Measurements from ENCODE around the gene CFAP410.
"Not testable (repeated sequence)": the region's sequence is repeated elsewhere in the genome, so short reads cannot be mapped to it uniquely, and the experiment has no call there.

Gene CFAP410

DNA sequence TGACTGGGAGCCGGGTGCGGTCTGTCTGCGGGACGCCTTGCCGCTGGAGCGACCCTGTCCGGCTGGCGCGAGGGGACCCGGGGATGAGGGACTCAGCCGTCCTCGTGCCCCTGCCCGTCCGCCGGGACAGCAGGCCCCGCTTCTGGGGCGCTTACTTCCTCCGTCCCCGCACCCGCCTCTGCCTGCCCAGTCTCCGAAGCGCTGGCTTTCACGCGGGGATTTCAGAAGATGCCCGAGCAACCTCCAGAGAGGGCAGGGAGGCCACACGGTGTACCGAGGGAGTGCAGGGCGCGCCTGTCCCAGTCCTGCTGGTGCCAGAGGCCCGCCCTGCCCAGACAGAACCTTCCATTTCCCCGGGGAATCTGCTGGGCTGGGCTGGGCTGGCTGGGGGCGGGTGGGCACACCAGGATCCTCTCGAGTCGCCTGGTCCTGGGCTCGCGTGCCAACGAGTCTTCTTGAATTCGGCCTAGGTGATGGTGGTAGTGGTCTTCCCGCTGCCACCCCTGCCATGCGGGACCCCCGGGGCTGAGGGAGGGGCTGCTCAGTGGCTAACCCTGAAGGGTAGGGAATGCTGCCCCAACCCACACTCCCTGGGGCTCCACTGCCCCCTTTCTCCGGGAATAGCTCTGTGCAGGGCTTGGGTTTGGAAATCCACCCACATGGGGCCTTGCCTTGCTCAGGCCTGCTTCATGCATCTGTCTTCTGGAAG lies 11.7 kb upstream of the CFAP410 start:
- no peak for DNase-seq (ENCODE audit: low read depth)

DNA sequence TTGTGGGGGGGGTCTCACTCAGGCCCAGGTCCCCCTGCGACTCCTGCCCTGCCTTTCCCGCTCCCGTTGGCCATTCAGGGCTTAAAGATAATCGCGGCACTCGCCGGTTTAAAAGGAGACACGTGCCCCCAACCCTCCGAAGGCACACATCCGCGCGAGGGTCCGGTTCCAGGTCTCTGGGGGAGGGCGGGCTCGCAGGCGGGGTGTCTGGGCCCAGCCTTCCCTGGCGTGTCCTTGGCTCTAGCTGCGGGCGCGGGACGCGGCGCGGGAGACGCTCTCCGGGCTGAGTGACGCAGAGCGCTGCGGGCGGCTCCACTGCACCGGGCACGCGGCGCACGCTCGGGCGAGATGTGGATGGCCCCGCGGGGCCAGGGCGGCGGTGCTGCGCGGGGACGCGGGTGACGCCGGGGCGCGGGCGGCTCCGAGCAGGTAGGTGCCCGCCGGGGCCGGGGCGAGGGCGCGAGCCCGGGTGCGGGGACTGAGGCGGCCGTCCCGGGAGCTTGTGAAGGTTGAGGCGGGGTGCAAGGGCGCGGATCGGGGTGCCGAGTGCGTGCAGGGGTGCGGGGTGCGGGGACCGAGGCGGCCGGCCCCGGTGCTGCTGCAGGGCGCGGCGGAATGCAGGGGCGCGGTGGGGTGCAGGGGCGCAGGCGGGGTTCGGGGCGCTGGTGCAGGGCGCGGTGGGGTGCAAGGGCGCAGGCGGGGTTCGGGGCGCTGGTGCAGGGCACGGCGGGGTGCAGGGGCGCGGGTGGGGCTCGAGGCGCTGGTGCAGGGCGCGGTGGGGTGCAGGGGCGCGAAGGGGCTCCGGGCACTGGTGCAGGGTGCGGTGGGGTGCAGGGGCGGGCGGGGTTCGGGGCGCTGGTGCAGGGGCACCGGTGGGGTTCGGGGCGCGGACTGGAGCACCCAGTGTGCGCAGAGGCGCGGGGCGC lies 10.9 kb upstream of the CFAP410 start:
- DNase-seq (ENCODE audit: low read depth) = no peak

DNA sequence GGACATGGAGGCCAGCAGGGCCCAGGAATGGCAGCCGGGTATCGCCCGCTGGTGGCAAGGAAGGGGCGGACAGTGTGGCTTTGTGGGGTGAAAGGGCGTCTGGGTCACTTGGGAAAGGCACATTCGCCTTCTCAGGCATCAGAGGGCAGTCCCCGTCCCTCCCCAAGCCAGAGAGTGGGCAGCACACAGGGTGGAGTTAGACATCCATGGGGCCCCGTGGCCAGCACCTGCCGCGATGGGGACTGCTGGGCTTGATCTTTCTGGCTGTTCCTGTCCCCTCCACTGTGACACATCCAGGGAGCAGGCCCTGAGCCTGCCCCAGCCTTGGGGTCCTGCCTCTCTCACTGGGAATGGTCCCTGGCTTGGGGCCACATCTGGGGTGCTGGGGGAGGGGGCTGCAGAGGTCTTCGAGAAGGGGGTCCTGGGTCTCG lies 10.2 kb upstream of the CFAP410 start:
- DNase-seq (ENCODE audit: low read depth) = no peak

DNA sequence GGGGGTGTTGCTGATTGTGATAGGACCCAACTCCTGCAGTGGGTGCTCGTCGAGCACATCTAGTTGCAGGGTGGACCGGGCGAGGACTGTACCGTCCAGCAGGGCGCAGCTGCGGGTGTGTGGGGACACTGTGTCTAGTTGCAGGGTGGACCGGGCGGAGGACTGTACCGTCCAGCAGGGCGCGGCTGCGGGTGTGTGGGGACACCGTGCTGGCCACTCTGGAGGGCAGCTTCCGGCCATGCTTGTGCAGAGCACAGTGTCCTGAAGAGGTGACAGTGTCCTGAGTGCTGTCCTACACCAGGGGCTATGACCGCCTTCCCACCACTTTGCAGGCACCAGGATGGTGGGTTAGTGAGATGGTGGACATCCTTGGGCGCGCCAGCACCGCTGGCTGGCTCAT lies 9.7 kb upstream of the CFAP410 start:
- no peak for DNase-seq (ENCODE audit: low read depth)

DNA sequence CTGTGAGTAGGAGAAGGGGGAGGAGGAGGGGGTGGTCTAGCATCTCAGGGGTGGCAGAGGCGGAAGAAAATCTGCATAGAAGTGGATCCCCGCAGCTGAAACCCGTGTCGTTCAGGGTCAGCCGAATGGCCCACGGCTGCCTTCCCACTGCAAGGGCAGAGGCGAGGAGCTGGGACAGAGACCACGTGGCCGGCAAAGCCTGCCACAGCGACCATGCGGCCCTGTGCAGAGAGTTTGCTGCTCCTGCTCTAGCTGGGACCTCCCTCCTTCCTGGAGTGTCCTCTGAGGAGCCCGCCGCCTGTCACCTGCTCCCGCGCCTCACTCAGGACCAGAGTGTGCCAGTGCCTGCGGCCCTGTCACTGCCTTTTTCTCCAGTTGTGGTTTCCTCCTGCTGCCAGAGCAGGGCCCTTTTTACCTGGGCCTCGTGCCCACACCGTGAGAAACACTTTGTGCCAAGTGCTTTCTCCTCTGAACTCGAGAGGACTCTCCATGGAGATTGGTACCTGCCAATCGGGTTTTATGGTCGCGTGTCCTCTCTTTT lies 8.8 kb upstream of the CFAP410 start:
- DNase-seq (ENCODE audit: low read depth) = no peak

DNA sequence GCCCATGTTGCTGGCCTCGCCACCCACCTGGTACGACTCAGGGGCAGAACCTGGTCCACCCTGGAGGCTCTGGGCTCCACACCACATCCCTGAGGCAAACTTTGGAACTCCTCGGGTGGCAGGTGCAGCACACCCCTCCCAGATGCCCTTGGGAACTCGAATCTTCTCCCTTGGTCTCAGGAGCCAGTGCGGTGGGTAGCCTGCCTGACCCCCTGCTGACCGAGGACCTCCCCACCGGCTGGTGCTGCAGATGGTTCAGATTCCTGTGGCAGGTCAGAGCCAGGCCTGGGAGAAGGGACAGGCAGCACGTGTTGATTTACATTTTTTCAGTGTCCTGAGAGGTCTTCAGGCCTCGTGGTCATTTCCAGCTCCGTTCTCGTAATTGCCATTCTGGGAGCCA lies 6.3 kb upstream of the CFAP410 start:
- DNase-seq (ENCODE audit: low read depth) = no peak

DNA sequence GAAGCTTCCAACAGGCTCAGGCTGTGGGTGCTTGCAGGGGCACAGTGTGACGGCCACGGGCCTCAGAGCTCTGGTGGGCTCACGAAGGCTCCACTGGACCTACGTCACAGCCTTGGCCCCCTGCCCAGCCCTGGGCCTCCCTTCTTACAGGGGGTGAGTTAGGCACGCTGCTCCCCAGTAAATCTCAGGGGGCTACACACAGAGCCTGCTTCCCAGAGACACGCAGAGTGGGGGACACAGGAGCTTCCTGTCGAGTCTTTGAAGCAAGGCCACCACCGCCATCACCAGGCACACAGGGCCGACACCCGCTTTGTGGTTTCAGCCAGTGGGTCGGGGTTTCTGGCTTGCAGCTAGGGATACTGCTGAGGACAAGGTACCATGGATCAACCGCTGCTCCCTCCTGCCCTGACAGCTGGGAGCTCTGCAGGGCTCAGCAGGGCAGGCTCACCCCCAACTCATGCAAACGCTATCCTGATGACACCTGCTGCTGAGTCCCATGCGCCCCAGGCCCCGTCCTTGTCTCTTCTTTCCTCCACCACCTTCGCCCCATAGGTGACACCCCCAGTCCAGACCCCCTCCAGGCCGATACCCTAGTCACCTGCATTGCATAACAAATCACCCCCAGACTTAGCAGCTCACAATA lies 5.5 kb upstream of the CFAP410 start:
- no peak for DNase-seq (ENCODE audit: low read depth)

DNA sequence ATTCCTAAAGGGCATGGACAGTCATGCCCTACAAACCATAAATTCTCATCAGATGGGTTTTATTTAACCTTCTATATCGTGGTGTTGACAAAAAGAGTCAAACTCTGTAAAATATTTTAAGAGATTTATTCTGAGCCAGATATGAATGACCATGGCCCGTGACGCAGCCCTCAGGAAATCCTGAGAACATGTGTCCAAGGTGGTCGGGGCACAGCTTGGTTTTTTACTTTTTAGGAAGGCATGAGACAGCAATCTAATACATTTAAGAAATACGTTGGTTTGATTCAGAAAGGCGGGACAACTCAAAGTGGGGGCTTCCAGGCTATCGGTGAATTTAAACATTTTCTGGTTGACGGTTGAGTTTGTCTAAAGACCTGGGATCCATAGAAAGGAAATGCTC lies 3.8 kb upstream of the CFAP410 start:
- not testable (repeated sequence) for DNase-seq (ENCODE audit: low read depth)

DNA sequence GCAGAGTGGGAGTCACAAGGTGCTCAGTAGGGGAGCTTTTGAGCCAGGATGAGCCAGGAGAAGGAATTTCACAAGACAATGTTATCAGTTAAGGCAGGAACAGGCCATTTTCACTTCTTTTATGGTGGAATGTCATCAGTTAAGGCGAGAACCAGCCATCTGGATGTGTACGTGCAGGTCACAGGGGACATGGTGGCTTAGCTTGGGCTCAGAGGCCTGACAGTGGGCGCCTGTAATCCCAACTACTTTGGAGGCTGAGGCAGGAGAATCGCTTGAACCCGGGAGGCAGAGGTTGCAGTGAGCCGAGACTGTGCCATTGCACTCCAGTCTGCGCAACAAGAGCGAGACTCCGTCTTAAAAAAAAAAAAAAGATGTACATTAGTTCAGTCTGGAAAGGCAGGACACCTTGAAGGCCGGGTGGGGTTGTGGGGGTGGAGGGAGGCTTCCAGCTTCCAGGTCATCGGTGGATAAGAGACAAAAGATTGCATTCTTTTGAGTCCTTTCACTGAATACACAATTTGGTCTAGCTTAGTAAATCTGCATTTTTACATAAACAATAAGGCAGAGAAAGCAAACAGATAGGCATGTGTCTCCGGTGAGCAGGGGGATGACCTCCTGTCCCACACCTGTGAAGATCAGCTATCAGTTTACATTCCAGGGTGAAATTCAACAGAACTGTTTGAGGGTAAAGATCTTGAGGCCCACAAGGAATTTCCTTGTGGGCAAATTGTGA lies 2.7 kb upstream of the CFAP410 start:
- not testable (repeated sequence) for DNase-seq (ENCODE audit: low read depth)

DNA sequence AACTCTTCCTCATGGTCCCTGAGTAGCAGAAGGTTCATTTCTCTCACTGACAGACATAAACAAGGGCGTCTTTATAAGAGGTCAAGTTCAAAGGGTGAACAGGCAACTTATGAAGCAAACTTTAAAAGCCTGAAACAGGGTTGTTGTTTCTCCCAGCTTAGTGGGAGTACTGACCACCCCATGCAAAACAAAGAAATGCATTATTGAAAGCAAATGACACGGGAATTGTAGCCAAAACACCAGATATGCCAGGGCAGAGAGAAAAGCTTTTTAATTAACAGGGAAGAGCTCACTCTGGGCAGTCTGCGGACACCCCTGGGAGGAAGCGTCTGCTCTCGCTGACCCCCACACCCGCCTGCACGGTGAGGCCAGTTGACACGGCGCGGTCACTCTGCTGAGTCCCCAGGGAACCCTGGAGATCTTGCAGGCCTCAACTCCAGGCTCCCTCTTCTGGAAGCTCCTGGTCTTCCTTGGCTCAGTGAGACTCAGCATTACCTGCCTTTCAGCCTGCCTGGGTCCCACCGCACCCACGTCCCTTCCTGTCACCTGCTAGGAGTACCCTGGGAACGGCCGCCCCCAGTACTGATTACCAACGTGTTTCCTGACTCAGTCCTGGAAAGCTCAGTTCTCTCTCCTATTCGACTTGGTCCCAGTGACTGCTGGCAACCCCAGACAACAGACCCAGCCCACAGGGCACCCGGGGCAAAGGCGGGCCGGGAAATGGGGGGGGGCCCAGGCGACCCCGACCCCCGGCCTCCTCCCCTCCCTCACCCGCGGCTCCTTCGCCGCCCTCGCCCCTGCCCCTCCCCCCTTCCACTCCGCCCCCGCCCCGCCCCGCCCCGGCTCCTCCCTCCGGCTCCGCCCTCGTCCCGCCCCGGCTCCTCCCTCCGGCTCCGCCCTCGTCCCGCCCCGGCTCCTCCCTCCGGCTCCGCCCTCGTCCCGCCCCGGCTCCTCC lies 972 bp downstream of the CFAP410 start:
- DNase-seq (ENCODE audit: low read depth) = peak; percentile 22

DNA sequence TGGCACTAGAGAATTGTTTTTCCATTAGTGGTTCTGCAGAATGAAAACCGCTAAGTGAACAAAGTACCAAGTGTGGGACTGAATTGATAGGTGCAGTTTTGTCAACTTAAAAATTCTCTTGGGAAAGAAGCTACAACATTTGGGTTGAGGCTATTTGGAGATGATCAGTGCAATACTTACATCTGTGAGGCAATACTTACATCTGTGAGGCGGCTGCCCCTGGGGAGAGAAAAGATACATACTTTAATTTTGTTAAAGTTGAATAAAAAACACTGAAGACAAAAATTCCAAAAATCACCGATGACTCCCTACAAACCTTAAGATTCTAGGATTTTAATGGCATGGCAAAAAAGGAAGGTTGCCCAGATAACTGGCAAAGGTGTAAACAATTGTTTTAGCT lies 1.7 kb downstream of the CFAP410 start:
- DNase-seq (ENCODE audit: low read depth) = no peak

DNA sequence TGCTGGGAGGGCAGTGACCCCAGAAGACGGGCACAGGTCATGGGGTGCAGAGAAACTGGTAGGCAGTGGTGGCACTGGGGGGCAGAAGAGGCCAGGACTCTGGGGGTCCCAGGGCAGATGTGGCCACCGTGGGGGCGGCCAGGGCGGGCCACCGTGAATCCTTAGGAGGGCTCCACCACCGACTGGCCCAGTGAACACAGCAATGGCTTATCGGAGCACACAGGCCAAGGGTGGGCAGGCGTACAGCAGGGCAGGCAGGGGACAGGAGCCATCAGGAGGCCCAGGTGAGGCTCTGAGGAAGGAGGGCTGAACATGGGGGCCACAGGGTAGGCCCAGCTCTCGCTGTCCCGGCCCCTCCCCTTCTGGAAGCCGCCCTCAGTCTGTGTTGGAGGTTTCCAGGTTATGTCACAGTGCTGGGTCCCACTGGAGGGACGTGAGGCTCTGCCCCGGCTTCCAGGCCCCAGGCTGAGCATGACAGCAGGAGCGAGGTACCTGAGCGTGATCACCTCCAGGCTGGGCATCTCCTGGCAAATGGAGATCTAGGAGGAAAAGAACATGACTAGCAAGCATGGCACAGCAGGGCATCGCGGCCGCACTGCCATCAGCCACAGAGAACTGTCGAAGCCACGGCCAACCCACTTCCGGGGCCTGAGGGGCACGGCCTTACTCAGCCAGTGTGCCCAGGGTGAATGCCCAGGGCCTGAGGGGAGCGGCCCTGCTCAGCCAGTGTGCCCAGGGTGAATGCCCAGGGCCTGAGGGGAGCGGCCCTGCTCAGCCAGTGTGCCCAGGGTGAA lies 3.7 kb downstream of the CFAP410 start:
- DNase-seq (ENCODE audit: low read depth) = no peak

DNA sequence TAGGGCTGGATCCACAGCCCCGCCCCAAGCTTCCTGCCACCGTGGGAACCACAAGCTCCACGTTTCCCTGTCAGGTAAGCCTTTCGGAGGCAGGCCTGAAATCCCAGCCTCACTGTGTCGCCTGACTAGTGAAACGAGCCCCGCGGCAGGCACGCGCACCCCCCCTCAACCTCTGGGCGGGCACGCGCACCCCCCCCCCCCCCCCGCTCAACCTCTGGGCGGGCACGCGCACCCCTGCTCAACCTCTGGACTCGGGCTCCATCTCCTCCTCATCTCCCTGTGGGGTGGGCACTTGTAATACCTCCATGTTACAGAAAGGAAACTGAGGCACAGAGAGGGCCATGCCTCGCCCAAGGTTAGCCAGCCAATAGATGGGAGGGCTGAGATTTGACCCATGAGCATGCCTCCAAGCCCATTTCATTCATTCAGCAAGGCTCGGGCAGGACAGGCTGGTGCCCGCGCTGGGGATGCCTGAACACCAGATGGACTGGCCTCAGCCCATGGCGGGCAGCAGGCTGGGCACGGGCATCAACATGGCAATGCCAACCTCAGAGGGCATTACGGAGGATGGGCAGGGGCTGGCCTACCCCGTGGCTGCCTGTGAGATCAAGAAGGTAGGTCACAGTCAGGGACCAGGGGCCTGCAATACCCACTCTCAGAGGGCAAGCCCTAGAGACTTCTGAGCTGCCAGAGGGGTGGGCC lies 4.7 kb downstream of the CFAP410 start:
- no peak for DNase-seq (ENCODE audit: low read depth)

DNA sequence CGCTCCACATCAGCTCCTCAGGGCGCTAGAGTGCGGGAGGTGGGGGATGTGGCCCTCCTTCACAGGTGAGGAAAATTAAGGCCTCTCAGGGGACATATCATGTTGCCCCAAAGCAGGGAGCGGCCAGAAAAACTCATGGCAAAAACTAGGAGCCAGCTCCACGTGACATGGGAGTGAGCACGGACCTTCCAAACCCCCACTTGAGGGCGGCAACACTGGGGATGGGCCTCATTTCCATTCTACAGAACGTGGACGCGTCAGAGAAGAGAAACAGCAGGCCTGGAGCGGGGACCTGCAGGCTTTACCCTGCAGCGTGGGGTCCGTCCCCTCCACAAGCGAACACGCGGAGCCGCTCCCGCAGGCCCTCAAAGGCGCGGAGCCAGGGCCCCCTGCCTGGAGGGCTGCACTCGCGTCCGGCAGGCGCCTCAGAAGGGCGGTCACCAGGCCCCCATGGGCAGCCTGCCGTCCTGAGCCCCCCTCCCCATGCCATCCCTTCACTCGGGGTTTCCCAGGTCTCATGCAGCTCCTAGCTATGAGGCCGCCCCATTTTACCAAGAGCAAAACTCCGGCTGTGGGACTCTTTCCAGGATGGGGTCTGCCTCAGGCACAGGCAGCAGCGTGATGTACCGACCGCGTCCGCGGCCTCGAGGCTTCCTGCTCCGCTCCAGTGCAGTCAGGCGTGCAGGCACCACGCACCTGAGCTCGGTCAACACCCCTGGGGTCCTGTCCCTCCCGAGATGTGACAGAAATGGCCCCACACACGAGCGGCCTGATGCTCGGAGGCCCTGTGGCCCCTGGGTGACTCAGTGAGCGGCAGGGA lies 5.5 kb downstream of the CFAP410 start:
- DNase-seq (ENCODE audit: low read depth) = no peak

DNA sequence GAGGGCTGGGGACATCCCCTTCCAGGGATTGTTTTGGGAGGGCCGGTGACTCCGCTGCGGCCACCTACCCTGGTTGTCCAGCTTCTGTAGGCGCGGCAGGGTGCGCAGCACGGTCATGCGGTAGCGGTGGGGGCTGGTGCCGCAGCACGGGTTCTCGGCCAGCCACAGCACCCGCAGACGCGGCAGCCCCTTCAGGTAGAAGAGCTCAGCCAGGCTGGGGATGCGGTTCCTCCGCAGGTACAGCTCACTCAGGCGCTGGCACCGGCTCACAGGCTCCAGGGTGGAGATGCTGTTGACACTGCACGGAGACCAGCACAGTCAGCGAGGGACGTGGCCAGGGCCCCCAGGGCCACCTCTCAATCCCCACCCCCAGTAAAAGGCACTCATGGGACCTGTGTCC lies 6.2 kb downstream of the CFAP410 start:
- DNase-seq (ENCODE audit: low read depth) = no peak

DNA sequence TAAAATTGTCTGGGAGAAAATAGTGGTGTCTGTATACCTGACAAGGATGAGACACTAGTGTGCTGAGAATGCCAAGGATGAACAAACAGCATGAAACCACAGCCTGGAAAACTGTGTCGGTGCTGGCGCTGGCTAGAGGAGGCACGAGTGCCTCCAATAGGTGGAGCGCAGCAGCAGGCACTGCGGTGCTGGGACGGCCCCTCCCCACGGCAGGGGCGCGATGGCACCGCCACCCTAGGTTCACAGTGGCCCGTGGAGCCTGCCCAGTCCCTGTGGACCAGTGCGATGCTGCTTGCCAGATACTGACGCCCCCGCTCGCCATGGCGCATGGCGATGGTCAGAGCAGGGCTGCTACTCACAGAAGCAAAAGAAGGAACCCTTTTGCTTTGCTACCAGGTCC lies 6.8 kb downstream of the CFAP410 start:
- DNase-seq (ENCODE audit: low read depth) = no peak

DNA sequence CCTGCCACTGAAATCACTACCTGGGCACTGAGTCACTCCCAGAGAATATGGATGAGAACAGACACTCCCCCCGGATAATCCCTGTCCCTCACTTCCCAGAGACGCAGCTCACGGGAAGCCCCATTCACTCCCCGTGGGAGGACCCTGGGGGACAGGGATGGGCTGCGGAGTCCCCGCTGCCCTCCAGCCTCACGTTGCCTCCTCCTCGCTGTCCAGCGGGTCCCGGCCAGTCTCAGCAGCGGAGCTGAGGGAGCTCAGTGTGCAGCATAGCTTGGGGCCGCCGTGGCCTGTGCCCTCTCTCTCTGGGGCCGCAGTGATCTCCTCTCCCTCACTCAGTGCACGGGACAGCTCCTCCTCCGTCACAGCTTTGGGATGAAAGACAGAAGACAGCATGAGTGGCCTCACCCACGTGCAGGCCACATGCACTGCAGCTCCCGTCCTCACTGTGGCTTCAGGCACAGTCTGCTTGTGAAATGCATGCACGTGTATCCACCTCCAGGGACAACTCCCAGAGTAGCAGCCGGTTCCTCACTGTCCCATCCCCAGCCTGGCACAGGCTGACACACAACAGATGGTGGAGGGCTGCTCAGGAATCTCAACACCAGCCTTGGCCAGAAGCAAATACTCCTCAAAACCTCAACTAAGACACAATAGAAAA lies 7.4 kb downstream of the CFAP410 start:
- peak; percentile 17 for DNase-seq (ENCODE audit: low read depth)

DNA sequence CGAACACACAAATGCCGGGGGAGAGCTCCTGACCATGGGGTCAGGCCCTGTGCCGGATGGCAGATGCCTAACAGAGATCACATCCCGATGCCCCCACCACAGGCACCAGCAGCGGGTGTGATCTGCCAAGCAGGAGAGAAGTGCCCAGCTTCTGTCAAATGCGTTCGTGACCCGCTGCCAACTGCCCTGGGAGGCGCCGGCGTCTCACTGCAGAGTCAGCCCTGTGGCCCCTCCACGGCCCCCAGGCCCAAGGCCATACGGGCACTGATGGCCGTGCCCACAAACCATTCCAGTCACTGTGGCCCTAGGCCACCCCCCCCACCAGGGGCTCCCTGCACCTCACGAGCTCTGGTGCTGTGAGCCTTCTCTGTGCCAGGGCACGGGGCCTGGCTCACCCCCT lies 8.0 kb downstream of the CFAP410 start:
- DNase-seq (ENCODE audit: low read depth) = no peak
